NCI-H748 (cell line): Measurements from ENCODE around the gene CDT1.

ENCODE experiments used
- DNase-seq: peaks from one replicate; lab custom pipeline; 2025; ENCODE audit not compliant: unreplicated experiment; lab: John Stamatoyannopoulos, UW

CDT1 gene

GRCh38 chr16:88804173-88804551, 573 bp downstream of the CDT1 start:
- DNase-seq, result no peak

- peak; percentile 55 for DNase-seq
Measured at GRCh38 chr16:88804552-88805339, 1.2 kb downstream of the CDT1 start.

GRCh38 chr16:88805340-88805715, 1.7 kb downstream of the CDT1 start:
- no peak for DNase-seq

GRCh38 chr16:88805887-88806393, 2.4 kb downstream of the CDT1 start:
- no peak for DNase-seq

GRCh38 chr16:88806491-88807111, 3.0 kb downstream of the CDT1 start:
- DNase-seq, result no peak

- DNase-seq, result no peak
Measured at GRCh38 chr16:88807142-88807625, 3.6 kb downstream of the CDT1 start.

- no peak for DNase-seq
Measured at GRCh38 chr16:88807626-88808453, 4.3 kb downstream of the CDT1 start.

- no peak for DNase-seq
Measured at GRCh38 chr16:88809068-88809675, 5.6 kb downstream of the CDT1 start.

GRCh38 chr16:88809676-88810165, 6.1 kb downstream of the CDT1 start:
- no peak for DNase-seq

GRCh38 chr16:88810166-88810911, 6.8 kb downstream of the CDT1 start:
- no peak for DNase-seq

GRCh38 chr16:88810912-88811768, 7.6 kb downstream of the CDT1 start:
- DNase-seq, result peak; percentile 74

GRCh38 chr16:88811769-88812512, 8.4 kb downstream of the CDT1 start, which contains the start of gene APRT:
TSS of gene APRT (minus strand) at chr16:88811928. CDS start at chr16:88811899, 29 bp downstream.
- DNase-seq, result peak; percentile 86

- peak; percentile 59 for DNase-seq
Measured at GRCh38 chr16:88812513-88813268, 9.1 kb downstream of the CDT1 start.

GRCh38 chr16:88813269-88814143, 9.9 kb downstream of the CDT1 start:
- no peak for DNase-seq

GRCh38 chr16:88814144-88814502, 10.5 kb downstream of the CDT1 start:
- DNase-seq, result no peak

GRCh38 chr16:88815227-88815626, 11.6 kb downstream of the CDT1 start:
- DNase-seq, result no peak
